ENCODE results near the gene LHFPL2.
"Not testable (repeated sequence)": the region's sequence is repeated elsewhere in the genome, so short reads cannot be mapped to it uniquely, and the experiment has no call there.

GRCh38 chr5:78687514-78687913, 38.9 kb upstream of the LHFPL2 start:
- TF ChIP-seq ZNF274 (IDR thresholded peaks at IDR 0.05; ENCODE audit: low read depth, low read length); REST (IDR thresholded peaks at IDR 0.05; ENCODE audit: low read depth); CTCF (IDR thresholded peaks at IDR 0.05 in 2 of 3, conservative IDR thresholded peaks at IDR 0.05 in 1 of 3; ENCODE audit: borderline replicate concordance in 1 of 3, insufficient read depth in 1 of 3, low read depth in 2 of 3, low read length in 2 of 3); POLR2AphosphoS5 (IDR thresholded peaks at IDR 0.05; ENCODE audit: low read depth, low read length); EZH2phosphoT487 (IDR thresholded peaks at IDR 0.05; ENCODE audit: borderline replicate concordance); EZH2 (IDR thresholded peaks at IDR 0.05); POLR2A (IDR thresholded peaks at IDR 0.05; ENCODE audit: borderline replicate concordance, extremely low read depth, insufficient read depth, insufficient read length); JUND (IDR thresholded peaks at IDR 0.05); TCF7L2 (IDR thresholded peaks at IDR 0.05; ENCODE audit: borderline replicate concordance, extremely low read depth, insufficient read depth, insufficient read length); ATF3 (IDR thresholded peaks at IDR 0.05); CEBPB (IDR thresholded peaks at IDR 0.05; ENCODE audit: low read depth); RAD21 (IDR thresholded peaks at IDR 0.05; ENCODE audit: low read depth): not testable (repeated sequence)
